Lung (tissue), 12 donors: ENCODE measurements around the gene SSR1. TPM values are rescaled to one million over a fixed set of nuclear protein-coding genes. Genes with fewer than 3 reads are reported as not detected.

Source experiments
- ATAC-seq: fragments of 200-7000 bp; cut with Tn5 transposase; one replicate; pipeline ENCODE4 v1.9.1; 2020; ENCODE audit warnings: moderate number of reproducible peaks; ENCODE audit not compliant: insufficient read depth, low FRiP score
- DNase-seq, 3 donors: peaks; one replicate each; pipeline ENCODE4 v3.0.0-alpha.2; 2013 to 2017
- H3K27ac ChIP-seq, 2 donors: one replicate each; pipeline ENCODE4 v1.5.1; 2013; ENCODE audit warnings: mild to moderate bottlenecking in 2 of 2, moderate library complexity in 2 of 2, control low read depth in 1 of 2, inconsistent platforms in 1 of 2, low read depth in 1 of 2, low read length in 1 of 2
- H3K27me3 ChIP-seq, 3 donors: one replicate each; pipeline ENCODE4 v1.5.1; 2013; ENCODE audit warnings: low read length in 2 of 3; ENCODE audit not compliant: control insufficient read depth in 3 of 3, insufficient read depth in 3 of 3
- H3K36me3 ChIP-seq, 4 donors: one replicate each; pipeline ENCODE4 v1.5.1; 2013; ENCODE audit warnings: low read length in 4 of 4, mild to moderate bottlenecking in 1 of 4, moderate library complexity in 1 of 4; ENCODE audit not compliant: control insufficient read depth in 4 of 4, insufficient read depth in 4 of 4
- H3K4me1 ChIP-seq, 5 donors: one replicate each; pipeline ENCODE4 v1.5.1; 2013; ENCODE audit warnings: low read length in 5 of 5, mild to moderate bottlenecking in 2 of 5, moderate library complexity in 1 of 5; ENCODE audit not compliant: control insufficient read depth in 5 of 5, insufficient read depth in 5 of 5
- H3K4me3 ChIP-seq: one replicate; pipeline ENCODE4 v1.5.1; 2013; ENCODE audit warnings: mild to moderate bottlenecking, control low read depth, moderate library complexity
- H3K9ac ChIP-seq, 2 donors: one replicate each; pipeline ENCODE4 v1.5.1; 2013; ENCODE audit warnings: low read length in 2 of 2, control low read depth in 1 of 2; ENCODE audit not compliant: insufficient read depth in 1 of 2
- H3K9me3 ChIP-seq, 4 donors: one replicate each; pipeline ENCODE4 v1.5.1; 2013; ENCODE audit warnings: low read length in 3 of 4, mild to moderate bottlenecking in 1 of 4, moderate library complexity in 1 of 4; ENCODE audit not compliant: control insufficient read depth in 4 of 4, insufficient read depth in 3 of 4
- WGBS, 2 donors: extraction: QIAGEN DNeasy Blood & Tissue Kit; methylation state at CpG; one replicate each; pipeline ENCODE4 v1.1.7; 2013; 5-methylcytosine and 5-hydroxymethylcytosine counted together
- polyA plus RNA-seq, 2 donors: library from polyadenylated mRNA; stranded (reverse); fragments of 200-250 nt; gene quantifications; one replicate each; pipeline ENCODE4 v1.2.1, GENCODE V29; 2013
- total RNA-seq, 2 donors: library from RNA; depleted of rRNA in 1 of 2; stranded (reverse); fragments of >200 nt in 1 of 2; gene quantifications; one replicate each; pipeline ENCODE4 v1.2.1, GENCODE V29; 2014 to 2021
- TF ChIP-seq, protein P1 (sequence below): IDR thresholded peaks from 2 replicates; pipeline ENCODE4 v1.5.1; 2012; ENCODE audit warnings: mild to moderate bottlenecking; ENCODE audit errors: control extremely low read depth, extremely low read depth
- donor health status: control.
- donor health status: control.
- donor health status: Bipolar disorder and iron deficiency.
- donor health status: healthy.
- donor health status: DM: yes; HTN: yes; CAD: no.

Gene SSR1
- total and polyA plus RNA-seq, 4 donors, result 22.4 to 150 (median 90.1) TPM

DNA sequence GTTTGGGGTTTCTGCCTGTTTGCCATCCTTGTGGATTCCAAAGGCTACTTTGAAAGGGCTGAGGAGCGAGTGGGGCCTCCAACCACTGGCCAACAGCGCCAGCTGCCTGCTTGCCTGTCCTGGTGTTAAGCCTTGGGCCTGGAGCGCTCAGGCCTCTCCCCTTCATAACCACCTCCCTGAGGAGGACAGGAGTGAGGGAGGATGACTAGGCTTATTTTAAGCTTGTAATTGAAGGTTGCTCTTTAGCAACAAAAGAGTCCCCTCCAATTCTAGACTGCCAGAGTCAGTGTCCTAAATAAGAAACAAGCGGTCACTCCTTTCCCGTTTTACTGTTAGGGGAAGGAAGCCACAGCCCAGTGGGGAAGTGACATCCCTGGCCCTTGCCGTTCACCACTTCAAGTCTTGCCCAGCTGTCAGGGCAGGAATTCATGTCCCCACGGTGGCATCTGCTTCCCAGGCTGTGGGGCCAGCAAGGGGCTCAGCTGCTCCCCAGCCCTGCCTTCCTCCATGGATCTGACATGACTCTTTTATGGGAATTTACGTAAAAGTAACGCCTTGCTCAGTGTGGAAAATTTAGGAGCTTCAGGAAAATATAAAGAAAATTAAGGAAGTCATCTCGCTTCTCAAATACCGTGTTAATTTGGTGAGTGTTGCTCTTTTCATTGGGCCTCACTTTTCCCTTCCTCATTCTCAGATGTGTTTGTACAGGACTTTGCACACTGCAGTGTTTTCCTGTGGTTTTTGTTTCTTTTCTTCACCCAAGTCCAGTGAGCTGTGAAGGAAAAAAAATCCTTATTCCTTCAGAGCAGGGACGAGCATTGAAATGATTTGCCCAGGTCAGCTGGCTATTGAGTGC, 57.8 kb downstream of the SSR1 start:
- no peak for DNase-seq
- Histone ChIP-seq H3K36me3 (peaks cover 0 to 10% (median 9%) of the 10 kb centered on the region in 4 donors), H3K27me3 (no peaks in the 10 kb centered on the region), H3K4me1 (peaks cover 0 to 3% (median under 1%) of the 10 kb centered on the region in 5 donors), H3K27ac (peak overlapping the region; percentile 31 to 84), H3K9ac (no peak overlapping the region), H3K9me3 (peaks cover 0 to 7% (median 0%) of the 10 kb centered on the region in 4 donors), H3K4me3 (no peak overlapping the region)
- ATAC-seq, result no peak
- TF ChIP-seq, protein P1, sequence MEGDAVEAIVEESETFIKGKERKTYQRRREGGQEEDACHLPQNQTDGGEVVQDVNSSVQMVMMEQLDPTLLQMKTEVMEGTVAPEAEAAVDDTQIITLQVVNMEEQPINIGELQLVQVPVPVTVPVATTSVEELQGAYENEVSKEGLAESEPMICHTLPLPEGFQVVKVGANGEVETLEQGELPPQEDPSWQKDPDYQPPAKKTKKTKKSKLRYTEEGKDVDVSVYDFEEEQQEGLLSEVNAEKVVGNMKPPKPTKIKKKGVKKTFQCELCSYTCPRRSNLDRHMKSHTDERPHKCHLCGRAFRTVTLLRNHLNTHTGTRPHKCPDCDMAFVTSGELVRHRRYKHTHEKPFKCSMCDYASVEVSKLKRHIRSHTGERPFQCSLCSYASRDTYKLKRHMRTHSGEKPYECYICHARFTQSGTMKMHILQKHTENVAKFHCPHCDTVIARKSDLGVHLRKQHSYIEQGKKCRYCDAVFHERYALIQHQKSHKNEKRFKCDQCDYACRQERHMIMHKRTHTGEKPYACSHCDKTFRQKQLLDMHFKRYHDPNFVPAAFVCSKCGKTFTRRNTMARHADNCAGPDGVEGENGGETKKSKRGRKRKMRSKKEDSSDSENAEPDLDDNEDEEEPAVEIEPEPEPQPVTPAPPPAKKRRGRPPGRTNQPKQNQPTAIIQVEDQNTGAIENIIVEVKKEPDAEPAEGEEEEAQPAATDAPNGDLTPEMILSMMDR, result no peak
- WGBS, 2 donors, result 28 to 58% methylated on average over 12 of the region's 12 CpGs

DNA sequence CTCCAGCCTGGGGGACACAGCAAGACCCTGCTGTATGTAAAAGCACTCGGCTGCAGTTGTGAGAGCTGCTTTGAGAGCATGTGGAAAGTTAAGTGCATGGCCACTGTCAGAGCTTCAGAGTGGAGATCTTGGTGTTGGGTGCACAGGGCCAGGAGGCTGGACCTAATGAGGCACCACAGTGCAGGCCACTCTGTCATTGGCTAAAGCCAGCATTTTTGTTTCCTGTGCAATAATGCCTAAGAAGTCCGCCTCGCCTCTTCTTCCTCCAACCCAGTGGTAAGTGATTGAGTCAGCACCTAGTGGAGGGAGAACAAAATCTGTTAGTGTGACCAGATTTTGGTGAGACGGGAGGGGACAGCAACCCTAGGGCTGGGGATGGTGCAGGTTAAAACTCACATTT, 60.6 kb downstream of the SSR1 start:
- WGBS, 2 donors, result 61 to 86% methylated on average over 4 of the region's 4 CpGs
- peaks cover 0 to 7% (median 0%) of the 10 kb centered on the region in 4 donors for H3K9me3 ChIP-seq
- H3K27ac ChIP-seq, result no peak overlapping the region
- no peak overlapping the region for H3K4me3 ChIP-seq
- peaks cover 12 to 30% (median 24%) of the 10 kb centered on the region in 4 donors for H3K36me3 ChIP-seq
- no peaks in the 10 kb centered on the region for H3K27me3 ChIP-seq
- no peak for ATAC-seq
- TF ChIP-seq, protein P1, result no peak
- peaks cover 0 to 4% (median 0%) of the 10 kb centered on the region in 5 donors for H3K4me1 ChIP-seq
- no peak for DNase-seq
- no peak overlapping the region for H3K9ac ChIP-seq

DNA sequence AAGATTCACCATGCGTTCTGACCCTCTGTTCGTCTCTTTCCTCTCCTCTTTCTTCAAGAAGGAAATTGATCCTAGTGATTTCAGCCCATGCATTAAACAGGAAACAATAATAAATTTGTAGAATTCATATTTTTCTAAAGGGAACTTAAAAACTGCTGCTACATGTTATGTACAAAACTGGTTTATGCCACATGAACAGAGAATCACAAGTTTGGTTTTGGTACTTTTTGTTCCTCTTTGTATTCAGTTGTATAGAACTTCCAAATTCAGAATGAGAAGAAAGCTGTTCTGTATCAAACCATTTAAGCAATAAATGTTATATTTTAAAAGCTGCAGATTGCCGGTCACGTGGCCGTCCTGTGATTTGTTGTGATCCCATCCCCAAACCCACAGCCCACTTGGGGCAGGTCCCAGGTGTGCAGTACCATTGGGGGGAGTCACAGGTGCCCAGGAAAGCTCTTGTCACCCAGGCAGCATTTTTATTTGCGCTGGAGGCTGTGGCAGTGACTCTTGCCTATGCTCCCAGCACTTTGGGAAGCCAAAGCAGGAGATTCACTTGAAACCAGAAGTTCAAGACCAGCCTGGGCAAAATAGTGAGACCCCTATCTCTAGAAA, 61.2 kb downstream of the SSR1 start:
- no peaks in the 10 kb centered on the region for H3K27me3 ChIP-seq
- no peak for DNase-seq
- H3K27ac ChIP-seq, result no peak overlapping the region
- peaks cover 14 to 36% (median 27%) of the 10 kb centered on the region in 4 donors for H3K36me3 ChIP-seq
- H3K4me3 ChIP-seq, result no peak overlapping the region
- 89 to 90% methylated on average over 6 of the region's 6 CpGs for WGBS, 2 donors
- peaks cover 0 to 4% (median 0%) of the 10 kb centered on the region in 5 donors for H3K4me1 ChIP-seq
- peaks cover 0 to 6% (median 0%) of the 10 kb centered on the region in 4 donors for H3K9me3 ChIP-seq
- ATAC-seq, result no peak
- TF ChIP-seq, protein P1, result no peak
- no peak overlapping the region for H3K9ac ChIP-seq
